PFSK-1 (cell line): ENCODE measurements around the gene STX1A.

Experiments used
- POLR2AphosphoS5 ChIP-seq: IDR thresholded peaks from 2 replicates; pipeline ENCODE4 v1.6.1; 2012; ENCODE audit warnings: low read depth, mild to moderate bottlenecking, control low read depth, low read length, moderate library complexity
- TAF1 ChIP-seq: IDR thresholded peaks from 2 replicates; pipeline ENCODE4 v1.6.1; 2012; ENCODE audit warnings: low read length, control low read depth, borderline replicate concordance; ENCODE audit not compliant: insufficient read depth

- TF ChIP-seq POLR2AphosphoS5 (no peak), TAF1 (no peak)
These were observed 1.9 kb upstream of the STX1A start for GRCh38 chr7:73721377-73721817.
